ENCODE results near the gene POLG. TPM values are rescaled to one million over a fixed set of nuclear protein-coding genes. Genes with fewer than 3 reads are reported as not detected.

Gene POLG
- total RNA-seq, 4 donors from 2014 or later: 52.9 to 93.3 (median 66.9) TPM

- no peak for DNase-seq (ENCODE audit: low spot score)
- TF ChIP-seq, protein P1, sequence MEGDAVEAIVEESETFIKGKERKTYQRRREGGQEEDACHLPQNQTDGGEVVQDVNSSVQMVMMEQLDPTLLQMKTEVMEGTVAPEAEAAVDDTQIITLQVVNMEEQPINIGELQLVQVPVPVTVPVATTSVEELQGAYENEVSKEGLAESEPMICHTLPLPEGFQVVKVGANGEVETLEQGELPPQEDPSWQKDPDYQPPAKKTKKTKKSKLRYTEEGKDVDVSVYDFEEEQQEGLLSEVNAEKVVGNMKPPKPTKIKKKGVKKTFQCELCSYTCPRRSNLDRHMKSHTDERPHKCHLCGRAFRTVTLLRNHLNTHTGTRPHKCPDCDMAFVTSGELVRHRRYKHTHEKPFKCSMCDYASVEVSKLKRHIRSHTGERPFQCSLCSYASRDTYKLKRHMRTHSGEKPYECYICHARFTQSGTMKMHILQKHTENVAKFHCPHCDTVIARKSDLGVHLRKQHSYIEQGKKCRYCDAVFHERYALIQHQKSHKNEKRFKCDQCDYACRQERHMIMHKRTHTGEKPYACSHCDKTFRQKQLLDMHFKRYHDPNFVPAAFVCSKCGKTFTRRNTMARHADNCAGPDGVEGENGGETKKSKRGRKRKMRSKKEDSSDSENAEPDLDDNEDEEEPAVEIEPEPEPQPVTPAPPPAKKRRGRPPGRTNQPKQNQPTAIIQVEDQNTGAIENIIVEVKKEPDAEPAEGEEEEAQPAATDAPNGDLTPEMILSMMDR (IDR thresholded peaks at IDR 0.05): no peak
- no peak for ATAC-seq (ENCODE audit: low FRiP score)
Measured at GRCh38 chr15:89379251-89379695, 44.6 kb upstream of the POLG start.

DNA sequence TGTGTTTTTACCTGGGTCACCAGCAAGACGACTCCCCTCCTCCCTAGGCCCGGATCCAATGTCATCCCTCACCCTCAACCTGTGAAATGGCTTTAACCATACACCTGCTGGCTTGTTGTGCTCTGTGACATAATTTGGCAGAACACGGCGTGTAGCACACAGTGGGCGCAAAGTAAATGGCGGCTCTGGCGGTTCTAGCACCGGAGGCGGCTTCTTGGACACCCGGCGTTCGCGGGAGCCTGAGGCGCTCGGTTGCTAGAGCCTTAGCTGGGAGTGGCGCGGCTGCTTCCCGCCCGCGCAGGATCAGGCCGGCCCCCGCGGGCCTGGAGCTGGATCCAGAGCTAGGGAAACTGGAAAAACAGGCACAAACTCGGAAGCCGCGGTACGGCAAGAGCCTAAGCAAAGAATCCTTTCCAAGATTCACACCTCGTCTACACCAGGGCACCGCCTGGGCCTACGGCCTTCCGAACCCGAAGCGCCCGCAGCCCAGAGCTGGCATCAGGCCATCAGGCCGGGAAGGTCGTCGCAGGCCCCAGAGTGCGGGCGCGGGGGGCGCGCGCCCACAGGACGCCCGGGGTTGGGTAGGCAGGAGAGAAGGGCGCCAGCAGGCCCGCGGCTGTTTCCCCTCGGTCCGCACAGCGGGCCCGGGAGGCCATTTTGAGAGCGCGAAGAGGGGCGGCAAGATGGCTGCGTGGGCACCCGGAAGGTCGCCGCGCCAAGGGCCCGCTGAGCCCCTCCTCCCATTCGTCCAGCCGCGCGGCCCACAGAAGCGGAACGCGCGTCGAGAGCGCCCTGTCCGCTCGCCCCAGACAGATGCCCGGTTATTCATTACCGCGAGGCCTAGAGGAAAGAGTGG lies 43.9 kb upstream of the POLG start:
- TF ChIP-seq, protein P1 (IDR thresholded peaks at IDR 0.05): no peak
- no peak for DNase-seq (ENCODE audit: low spot score)
- peak; percentile 61 for ATAC-seq (ENCODE audit: low FRiP score)

GRCh38 chr15:89377842-89378295 lies 43.2 kb upstream of the POLG start:
- ATAC-seq (ENCODE audit: low FRiP score): peak; percentile 67
- DNase-seq (ENCODE audit: low spot score): no peak
- TF ChIP-seq, protein P1 (IDR thresholded peaks at IDR 0.05): no peak

GRCh38 chr15:89377024-89377841 lies 42.6 kb upstream of the POLG start:
- DNase-seq (ENCODE audit: low spot score) (no peak), ATAC-seq (ENCODE audit: low FRiP score) (no peak)
- TF ChIP-seq, protein P1 (IDR thresholded peaks at IDR 0.05): no peak

GRCh38 chr15:89376388-89376787 lies 41.8 kb upstream of the POLG start:
- no peak for DNase-seq (ENCODE audit: low spot score)
- no peak for ATAC-seq (ENCODE audit: low FRiP score)
- TF ChIP-seq, protein P1 (IDR thresholded peaks at IDR 0.05): no peak

DNA sequence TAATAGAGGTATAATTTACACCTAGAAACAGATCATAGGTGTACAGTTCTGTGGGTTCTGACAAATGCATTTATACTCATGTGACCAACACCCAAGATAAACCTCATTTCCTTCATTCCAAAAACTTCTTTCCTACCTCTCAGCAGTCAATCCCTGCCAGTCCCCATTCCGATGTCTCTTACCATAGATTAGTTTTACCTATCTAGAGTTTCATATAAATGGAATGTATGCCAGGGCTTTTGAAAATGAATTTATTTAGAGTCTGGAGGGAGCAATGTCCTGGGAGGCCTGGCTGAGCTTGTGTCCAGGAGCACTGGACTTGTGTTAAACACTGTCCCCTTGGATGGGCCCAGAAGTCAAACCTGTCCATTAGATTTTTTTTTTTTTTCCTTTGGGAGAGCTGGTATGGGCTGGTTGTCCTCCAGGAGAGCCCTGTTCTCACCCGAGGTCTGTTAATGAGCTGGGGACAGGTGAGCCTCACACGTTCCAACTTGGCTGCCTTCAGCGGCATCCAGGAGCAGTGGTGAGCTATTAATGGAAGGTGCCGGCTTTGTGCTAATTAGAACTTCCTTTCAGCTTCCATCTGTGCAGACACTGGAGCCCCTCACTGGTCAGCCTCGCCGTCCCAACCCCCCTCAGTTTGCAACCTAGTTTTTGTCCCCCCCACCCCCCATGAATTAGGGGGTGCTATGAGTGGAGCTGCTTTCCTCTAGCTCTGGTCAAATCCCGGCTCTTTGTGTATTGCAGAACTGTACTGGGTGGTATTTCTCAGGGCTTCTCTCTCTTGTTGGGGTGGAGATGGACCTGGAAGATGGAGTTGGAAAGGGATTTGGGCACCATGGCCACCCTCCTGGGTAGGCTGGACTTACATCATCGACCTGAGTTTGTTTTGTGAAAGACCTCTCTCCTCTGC lies 40.7 kb upstream of the POLG start:
- DNase-seq (ENCODE audit: low spot score): no peak
- no peak for ATAC-seq (ENCODE audit: low FRiP score)
- TF ChIP-seq, protein P1 (IDR thresholded peaks at IDR 0.05): no peak

Data from omental fat pad (tissue), 4 donors.